Cardiac muscle cell (in vitro differentiated cells and primary cell): ENCODE data around the gene CCDC69. TPM values are rescaled to one million over a fixed set of nuclear protein-coding genes. Genes with fewer than 3 reads are reported as not detected.

Experiments used
- DNase-seq, 2 donors: peaks; one replicate each; pipeline versions ENCODE4 v3.0.0 to v3.0.0-alpha.2; 2010 to 2017; ENCODE audit warnings: low read depth in 1 of 2, low spot score in 1 of 2
- H3K27ac ChIP-seq: fragments of 200-600 bp; sonication (generic); 2 replicates; pipeline ENCODE4 v1.5.1; 2016
- H3K27me3 ChIP-seq: fragments of 200-600 bp; sonication (generic); 2 replicates; pipeline ENCODE4 v1.6.0; 2016; ENCODE audit warnings: control low read depth
- H3K36me3 ChIP-seq: fragments of 200-600 bp; sonication (generic); 2 replicates; pipeline ENCODE4 v1.5.1; 2016; ENCODE audit warnings: control low read depth
- H3K4me1 ChIP-seq: fragments of 200-600 bp; sonication (generic); 2 replicates; pipeline ENCODE4 v1.8.1; 2017; ENCODE audit warnings: low read depth, mild to moderate bottlenecking, mixed run types
- H3K4me3 ChIP-seq: fragments of 200-600 bp; sonication (generic); 2 replicates; pipeline ENCODE4 v1.5.1; 2016; ENCODE audit warnings: mild to moderate bottlenecking
- H3K9me3 ChIP-seq: fragments of 200-600 bp; sonication (generic); 2 replicates; pipeline ENCODE4 v1.5.1; 2017; ENCODE audit warnings: low read depth, mild to moderate bottlenecking, control low read depth
- polyA plus RNA-seq: library from polyadenylated mRNA; unstranded; fragments of >200 nt; fragmentation: Nextera tagmentation; extraction: Ambion mirVana; gene quantifications from 2 replicates; pipeline ENCODE4 v1.2.1, GENCODE V29; 2016
- total RNA-seq: library from RNA; depleted of rRNA; stranded (reverse); fragments of >200 nt; gene quantifications from 2 replicates; pipeline ENCODE4 v1.2.3, GENCODE V29; 2016
- TF ChIP-seq, protein P1 (sequence below): IDR thresholded peaks from 2 replicates; pipeline ENCODE4 v1.5.1; 2012; ENCODE audit warnings: low read depth, mild to moderate bottlenecking, low read length

Gene CCDC69
- total and polyA plus RNA-seq, 2 experiments from 2014 or later = 70.4 to 104 TPM

DNA sequence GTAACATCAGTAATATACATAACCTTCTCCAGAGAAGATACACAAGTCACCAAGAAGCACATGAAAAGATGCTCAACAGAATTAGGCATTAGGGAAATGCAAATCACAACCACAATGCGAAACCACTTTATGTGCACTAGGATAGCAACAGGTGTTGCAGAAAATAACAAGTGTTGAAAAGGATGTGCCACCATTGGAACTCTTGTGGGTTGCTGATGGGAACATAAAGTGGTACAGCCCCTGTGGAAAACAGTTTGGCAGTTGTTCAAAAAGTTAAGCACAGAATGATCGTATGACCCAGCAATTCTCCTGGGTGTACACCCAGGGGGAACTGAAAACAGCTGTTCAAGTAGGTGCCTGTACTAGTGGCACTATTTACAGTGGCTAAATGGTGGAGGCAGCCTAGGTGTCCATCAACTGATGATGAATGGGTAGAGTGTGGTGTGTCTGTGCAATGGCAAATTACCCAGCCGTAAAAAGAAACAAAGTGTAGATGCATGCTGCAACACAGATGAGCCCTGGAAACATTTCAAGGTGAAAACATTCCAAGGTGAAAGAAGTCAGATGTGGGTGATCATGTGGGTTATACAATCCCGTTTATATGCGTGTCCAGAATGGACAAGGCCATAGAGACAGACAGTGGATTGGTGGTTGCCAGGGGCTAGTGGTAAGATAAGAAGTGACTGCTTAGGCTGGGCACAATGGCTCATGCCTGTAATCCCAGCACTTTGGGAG is 27.2 kb downstream of the CCDC69 start:
- Histone ChIP-seq H3K9me3 (no peaks in the 10 kb centered on the region), H3K27ac (no peak overlapping the region), H3K4me1 (no peaks in the 10 kb centered on the region), H3K27me3 (no peaks in the 10 kb centered on the region), H3K4me3 (no peak overlapping the region), H3K36me3 (peaks cover 21% of the 10 kb centered on the region)
- TF ChIP-seq, protein P1, sequence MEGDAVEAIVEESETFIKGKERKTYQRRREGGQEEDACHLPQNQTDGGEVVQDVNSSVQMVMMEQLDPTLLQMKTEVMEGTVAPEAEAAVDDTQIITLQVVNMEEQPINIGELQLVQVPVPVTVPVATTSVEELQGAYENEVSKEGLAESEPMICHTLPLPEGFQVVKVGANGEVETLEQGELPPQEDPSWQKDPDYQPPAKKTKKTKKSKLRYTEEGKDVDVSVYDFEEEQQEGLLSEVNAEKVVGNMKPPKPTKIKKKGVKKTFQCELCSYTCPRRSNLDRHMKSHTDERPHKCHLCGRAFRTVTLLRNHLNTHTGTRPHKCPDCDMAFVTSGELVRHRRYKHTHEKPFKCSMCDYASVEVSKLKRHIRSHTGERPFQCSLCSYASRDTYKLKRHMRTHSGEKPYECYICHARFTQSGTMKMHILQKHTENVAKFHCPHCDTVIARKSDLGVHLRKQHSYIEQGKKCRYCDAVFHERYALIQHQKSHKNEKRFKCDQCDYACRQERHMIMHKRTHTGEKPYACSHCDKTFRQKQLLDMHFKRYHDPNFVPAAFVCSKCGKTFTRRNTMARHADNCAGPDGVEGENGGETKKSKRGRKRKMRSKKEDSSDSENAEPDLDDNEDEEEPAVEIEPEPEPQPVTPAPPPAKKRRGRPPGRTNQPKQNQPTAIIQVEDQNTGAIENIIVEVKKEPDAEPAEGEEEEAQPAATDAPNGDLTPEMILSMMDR = no peak
- DNase-seq = no peak

DNA sequence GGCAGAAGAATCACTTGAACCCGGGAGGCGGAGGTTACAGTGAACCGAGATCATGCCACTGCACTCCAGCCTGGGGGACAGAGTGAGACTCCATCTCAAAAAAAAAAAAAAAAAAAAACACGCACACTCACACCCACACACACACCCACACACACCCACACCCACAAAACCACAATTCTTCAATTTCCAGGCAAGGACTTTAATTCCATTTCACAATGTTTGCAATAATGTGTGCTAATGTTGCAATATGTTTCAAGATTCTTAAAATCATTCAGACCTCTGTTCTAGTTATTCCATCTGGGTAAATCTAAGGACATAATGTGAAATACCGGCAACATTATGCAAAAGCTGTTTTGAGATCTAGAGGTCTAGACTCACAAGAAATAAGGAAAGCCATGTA is 28.3 kb downstream of the CCDC69 start:
- peak in 1 of 2 donors; percentile 95 for DNase-seq
- H3K36me3 ChIP-seq = peaks cover 13% of the 10 kb centered on the region
- TF ChIP-seq, protein P1 = no peak
- no peaks in the 10 kb centered on the region for H3K27me3 ChIP-seq
- no peak overlapping the region for H3K4me3 ChIP-seq
- H3K4me1 ChIP-seq = no peaks in the 10 kb centered on the region
- no peak overlapping the region for H3K27ac ChIP-seq
- H3K9me3 ChIP-seq = no peaks in the 10 kb centered on the region

DNA sequence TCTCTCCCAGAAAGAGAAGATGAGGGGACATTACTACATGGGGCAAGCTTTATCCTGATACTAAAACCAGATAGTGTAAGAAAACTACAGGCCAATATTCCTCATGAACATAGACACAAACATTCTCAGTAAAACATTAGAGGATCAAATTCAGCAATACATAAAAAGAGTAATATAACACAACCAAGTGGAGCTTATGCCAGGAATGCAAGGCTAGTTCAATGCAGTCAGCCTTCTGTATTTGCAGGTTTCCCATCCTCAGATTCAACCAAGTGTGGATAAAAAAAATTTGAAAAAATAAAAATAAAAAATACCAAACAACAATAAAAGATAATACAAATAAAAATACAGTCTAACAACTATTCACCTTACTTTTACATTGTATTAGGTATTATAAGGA is 31.3 kb downstream of the CCDC69 start:
- H3K27ac ChIP-seq = no peak overlapping the region
- H3K36me3 ChIP-seq = peaks cover 14% of the 10 kb centered on the region
- H3K27me3 ChIP-seq = no peaks in the 10 kb centered on the region
- DNase-seq = no peak
- TF ChIP-seq, protein P1 = no peak
- H3K4me1 ChIP-seq = no peaks in the 10 kb centered on the region
- H3K9me3 ChIP-seq = no peaks in the 10 kb centered on the region
- no peak overlapping the region for H3K4me3 ChIP-seq

DNA sequence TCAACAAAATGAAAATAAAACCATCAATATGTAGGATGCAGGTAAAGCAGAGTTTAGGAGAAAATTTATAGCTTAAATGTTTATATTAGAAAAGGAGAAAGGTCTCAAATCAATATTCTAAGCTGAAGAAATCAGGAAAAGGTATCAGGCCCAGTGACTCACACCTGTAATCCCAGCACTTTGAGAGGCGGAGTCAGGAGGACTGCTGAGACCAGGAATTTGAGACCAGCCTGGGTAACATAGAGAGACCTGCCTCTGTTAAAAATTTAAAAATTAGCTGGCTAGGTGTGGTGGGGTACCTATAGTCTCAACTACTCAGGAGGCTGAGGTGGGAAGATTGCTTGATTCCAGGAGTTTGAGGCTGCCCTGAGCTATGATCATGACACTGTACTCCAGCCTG is 32.2 kb downstream of the CCDC69 start:
- H3K36me3 ChIP-seq = peaks cover 10% of the 10 kb centered on the region
- DNase-seq = no peak
- H3K9me3 ChIP-seq = no peaks in the 10 kb centered on the region
- no peak overlapping the region for H3K27ac ChIP-seq
- H3K4me3 ChIP-seq = no peak overlapping the region
- TF ChIP-seq, protein P1 = no peak
- no peaks in the 10 kb centered on the region for H3K27me3 ChIP-seq
- no peaks in the 10 kb centered on the region for H3K4me1 ChIP-seq

DNA sequence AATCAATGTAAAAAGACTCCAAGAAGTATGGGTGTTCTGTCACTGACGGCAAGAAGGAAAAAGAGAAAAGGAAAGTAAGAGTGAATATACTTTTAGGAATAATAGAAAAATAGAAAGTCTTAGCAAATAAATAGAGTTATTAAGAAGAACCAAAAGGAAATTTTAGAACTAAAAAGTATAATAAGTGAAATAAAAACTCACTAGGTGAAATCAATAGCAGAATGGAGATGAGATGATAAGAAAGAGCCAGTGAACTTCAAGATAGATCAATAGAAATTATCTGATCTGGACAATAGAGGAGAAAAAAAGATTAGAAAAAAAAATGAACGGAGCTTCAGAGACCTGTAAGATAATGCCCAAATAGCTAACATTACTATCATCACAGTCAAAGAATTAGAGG is 34.7 kb downstream of the CCDC69 start:
- no peak for DNase-seq
- Histone ChIP-seq H3K27me3 (no peaks in the 10 kb centered on the region), H3K27ac (no peak overlapping the region), H3K9me3 (no peaks in the 10 kb centered on the region), H3K4me1 (no peaks in the 10 kb centered on the region), H3K36me3 (peaks cover 10% of the 10 kb centered on the region), H3K4me3 (no peak overlapping the region)
- TF ChIP-seq, protein P1 = no peak
